Measurements from ENCODE around the gene TOP3B. TPM values are rescaled to one million over a fixed set of nuclear protein-coding genes. Genes with fewer than 3 reads are reported as not detected.

TOP3B gene
- total and polyA plus RNA-seq, 2 experiments from 2014 or later: 35.7 to 77.7 TPM

- Histone ChIP-seq H3K27ac (ENCODE audit: low read depth) (no peak overlapping the region), H3F3A (replicated peaks; ENCODE audit: low read depth) (no peaks in the 10 kb centered on the region), H4K20me1 (replicated peaks; ENCODE audit: insufficient read depth) (no peaks in the 10 kb centered on the region), H3K27me3 (ENCODE audit: insufficient read depth) (peaks cover 100% of the 10 kb centered on the region), H3K4me2 (no peak overlapping the region), H3K79me2 (replicated peaks; ENCODE audit: insufficient read depth) (no peaks in the 10 kb centered on the region), H3K9me2 (ENCODE audit: insufficient read depth) (no peaks in the 10 kb centered on the region), H3K36me3 (ENCODE audit: insufficient read depth) (no peaks in the 10 kb centered on the region), H3K4me3 (no peak overlapping the region), H3K4me1 (ENCODE audit: insufficient read depth) (no peaks in the 10 kb centered on the region), H2AFZ (no peak overlapping the region)
- H3K9me3 Mint-ChIP-seq: no peaks in the 10 kb centered on the region
- ATAC-seq (no peak), DNase-seq (ENCODE audit: low spot score) (no peak)
- H3K27ac Mint-ChIP-seq: no peak overlapping the region
- H3K27me3 Mint-ChIP-seq (ENCODE audit: insufficient read depth, low read depth, poor library complexity): peaks cover 84% of the 10 kb centered on the region
- H3K4me3 Mint-ChIP-seq: no peak overlapping the region
- H3K36me3 Mint-ChIP-seq (ENCODE audit: low read depth): no peaks in the 10 kb centered on the region; the same call in 2 of the 3 replicates
- TF ChIP-seq REST (IDR thresholded peaks at IDR 0.05; ENCODE audit: unreplicated experiment): no peak
- TF ChIP-seq ZNF331 (CRISPR knock-in tag; IDR thresholded peaks at IDR 0.05; ENCODE audit: low read depth): no peak
- TF ChIP-seq CREB1 (CRISPR knock-in tag; IDR thresholded peaks at IDR 0.05; ENCODE audit: low read depth): no peak
- no peak for TF ChIP-seq ZNF462 (CRISPR knock-in tag; IDR thresholded peaks at IDR 0.05)
- TF ChIP-seq ZNF114 (CRISPR knock-in tag; IDR thresholded peaks at IDR 0.05): no peak
- TF ChIP-seq POLR2AphosphoS5 (IDR thresholded peaks at IDR 0.05; ENCODE audit: low read depth): no peak
- TF ChIP-seq NANOG (IDR thresholded peaks at IDR 0.05; ENCODE audit: borderline replicate concordance): no peak
- no peak for TF ChIP-seq JUNB (IDR thresholded peaks at IDR 0.05; ENCODE audit: unreplicated experiment)
- TF ChIP-seq STAT1 (IDR thresholded peaks at IDR 0.05; ENCODE audit: unreplicated experiment): no peak
- no peaks in the 10 kb centered on the region for H3K4me1 Mint-ChIP-seq
Observed at GRCh38 chr22:21996175-21996720, 13.7 kb upstream of the TOP3B start.

Measured in GM23338 (cell line).